GM19395 (cell line): ENCODE measurements around the gene TSPAN3.

ENCODE experiments used
- ATAC-seq: cut with Tn5 transposase; IDR thresholded peaks from one replicate; pipeline ENCODE4 v1.9.1; 2021; ENCODE audit warnings: mild to moderate bottlenecking, moderate library complexity; ENCODE audit not compliant: unreplicated experiment

Gene TSPAN3

GRCh38 chr15:76993114-76993725, 77.7 kb downstream of the TSPAN3 start:
- ATAC-seq = no peak

GRCh38 chr15:76991741-76992645, 78.9 kb downstream of the TSPAN3 start:
- no peak for ATAC-seq
